Memory B cell (primary cell): ENCODE measurements around the gene WDR36.
A peak's percentile ranks its signal among the peaks of the same experiment; 100 is the strongest.
"Not testable (repeated sequence)": the region's sequence is repeated elsewhere in the genome, so short reads cannot be mapped to it uniquely, and the experiment has no call there.

ENCODE experiments used
- ATAC-seq: fragments of 150-1000 bp; cut with Tn5 transposase; 2 replicates; pipeline ENCODE4 v1.10.0; 2021; ENCODE audit warnings: low read depth, mild to moderate bottlenecking, moderate library complexity
- DNase-seq, 2 donors: peaks; one replicate each; pipeline ENCODE4 v3.0.0; 2022; ENCODE audit warnings: low spot score in 2 of 2
- H3K27ac Mint-ChIP-seq: one replicate; pipeline ENCODE4 v1.8.0; 2022; ENCODE audit warnings: mild to moderate bottlenecking, moderate library complexity, mixed read lengths
- H3K27me3 Mint-ChIP-seq: one replicate; pipeline ENCODE4 v1.8.0; 2022; ENCODE audit warnings: mixed read lengths
- H3K36me3 Mint-ChIP-seq: one replicate; pipeline ENCODE4 v1.8.0; 2022; ENCODE audit warnings: mild to moderate bottlenecking, mixed read lengths
- H3K4me1 Mint-ChIP-seq: one replicate; pipeline ENCODE4 v1.8.0; 2022; ENCODE audit warnings: mixed read lengths
- H3K4me3 Mint-ChIP-seq: one replicate; pipeline ENCODE4 v1.8.0; 2022; ENCODE audit warnings: mild to moderate bottlenecking, moderate library complexity, mixed read lengths
- H3K9me3 Mint-ChIP-seq: one replicate; pipeline ENCODE4 v1.8.0; 2022; ENCODE audit warnings: mixed read lengths

Gene WDR36

DNA sequence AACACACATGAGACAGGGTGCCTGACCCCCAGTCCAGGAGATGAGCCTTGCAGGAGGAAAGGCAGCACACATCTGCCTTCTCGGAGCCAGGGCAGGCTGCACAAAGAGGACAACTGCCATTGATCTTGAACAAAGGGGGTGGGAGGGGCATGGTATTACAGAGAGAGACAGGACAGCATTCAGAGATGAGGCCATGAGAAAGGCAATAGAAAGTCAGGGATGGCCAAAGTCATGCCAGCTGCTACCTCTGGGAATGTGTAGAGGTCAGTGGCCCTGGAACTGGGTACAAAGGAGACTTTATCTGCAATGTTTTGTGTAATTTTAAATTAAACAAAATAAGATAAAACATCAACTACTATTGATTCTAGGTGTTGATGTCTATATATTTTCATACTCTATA is 43.2 kb downstream of the WDR36 start:
- H3K27ac Mint-ChIP-seq = no peak overlapping the region
- ATAC-seq = no peak
- H3K4me3 Mint-ChIP-seq = no peak overlapping the region
- no peaks in the 10 kb centered on the region for H3K36me3 Mint-ChIP-seq
- no peak for DNase-seq
- H3K9me3 Mint-ChIP-seq = no peaks in the 10 kb centered on the region
- H3K4me1 Mint-ChIP-seq = no peaks in the 10 kb centered on the region
- H3K27me3 Mint-ChIP-seq = peaks cover 3% of the 10 kb centered on the region

- Mint-ChIP-seq H3K27me3 (peaks cover 3% of the 10 kb centered on the region), H3K27ac (no peak overlapping the region), H3K4me1 (no peaks in the 10 kb centered on the region), H3K4me3 (no peak overlapping the region), H3K9me3 (no peaks in the 10 kb centered on the region), H3K36me3 (no peaks in the 10 kb centered on the region)
- DNase-seq (no peak), ATAC-seq (no peak)
Observed at GRCh38 chr5:111135946-111136345, 43.8 kb downstream of the WDR36 start.

GRCh38 chr5:111138096-111138495 is 45.9 kb downstream of the WDR36 start:
- Mint-ChIP-seq H3K36me3 (no peaks in the 10 kb centered on the region), H3K4me3 (no peak overlapping the region), H3K4me1 (no peaks in the 10 kb centered on the region)

GRCh38 chr5:111141471-111141870 is 49.3 kb downstream of the WDR36 start:
- H3K4me3 Mint-ChIP-seq, DNase-seq, ATAC-seq, H3K27ac Mint-ChIP-seq, H3K36me3 Mint-ChIP-seq, H3K9me3 Mint-ChIP-seq, H3K4me1 Mint-ChIP-seq, H3K27me3 Mint-ChIP-seq: not testable (repeated sequence)

More at GRCh38 chr5:111138096-111138495, 45.9 kb downstream of the WDR36 start:
- H3K27ac Mint-ChIP-seq = no peak overlapping the region
- peaks cover 3% of the 10 kb centered on the region for H3K27me3 Mint-ChIP-seq
- no peaks in the 10 kb centered on the region for H3K9me3 Mint-ChIP-seq
- DNase-seq = no peak
- ATAC-seq = no peak

- ATAC-seq (no peak), DNase-seq (no peak)
- no peaks in the 10 kb centered on the region for H3K9me3 Mint-ChIP-seq
- no peaks in the 10 kb centered on the region for H3K4me1 Mint-ChIP-seq
- H3K27me3 Mint-ChIP-seq = peaks cover 3% of the 10 kb centered on the region
- H3K36me3 Mint-ChIP-seq = no peaks in the 10 kb centered on the region
- no peak overlapping the region for H3K4me3 Mint-ChIP-seq
- no peak overlapping the region for H3K27ac Mint-ChIP-seq
Observed at GRCh38 chr5:111142932-111143331, 50.8 kb downstream of the WDR36 start.

DNA sequence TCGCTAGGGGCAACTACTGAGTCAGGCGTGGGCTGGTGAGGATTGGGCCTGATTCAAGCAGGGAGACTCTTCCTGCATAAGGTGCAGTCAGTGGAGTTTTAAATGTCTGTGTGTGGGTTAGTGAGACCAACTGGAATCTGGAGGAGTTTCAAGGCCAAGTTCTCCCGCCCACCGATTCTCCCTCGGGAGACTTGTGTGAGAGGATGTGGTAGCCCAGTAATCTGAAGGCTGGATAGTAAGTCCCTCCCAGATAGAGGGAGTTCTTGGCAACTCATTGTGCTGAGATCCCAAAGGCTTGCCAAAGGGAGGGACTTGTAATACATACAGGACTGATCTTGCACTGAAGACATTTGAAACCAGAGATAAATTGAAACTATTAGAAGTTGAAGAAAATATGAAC is 51.8 kb downstream of the WDR36 start:
- Mint-ChIP-seq H3K4me1 (no peaks in the 10 kb centered on the region), H3K27ac (no peak overlapping the region), H3K27me3 (peaks cover 3% of the 10 kb centered on the region), H3K4me3 (no peak overlapping the region), H3K9me3 (no peaks in the 10 kb centered on the region), H3K36me3 (no peaks in the 10 kb centered on the region)
- no peak for DNase-seq
- ATAC-seq = no peak

GRCh38 chr5:111144352-111144930 is 52.3 kb downstream of the WDR36 start:
- peaks cover 3% of the 10 kb centered on the region for H3K27me3 Mint-ChIP-seq
- ATAC-seq (no peak), DNase-seq (no peak)
- no peaks in the 10 kb centered on the region for H3K4me1 Mint-ChIP-seq
- H3K4me3 Mint-ChIP-seq = no peak overlapping the region
- H3K36me3 Mint-ChIP-seq = no peaks in the 10 kb centered on the region
- no peaks in the 10 kb centered on the region for H3K9me3 Mint-ChIP-seq
- H3K27ac Mint-ChIP-seq = no peak overlapping the region

DNA sequence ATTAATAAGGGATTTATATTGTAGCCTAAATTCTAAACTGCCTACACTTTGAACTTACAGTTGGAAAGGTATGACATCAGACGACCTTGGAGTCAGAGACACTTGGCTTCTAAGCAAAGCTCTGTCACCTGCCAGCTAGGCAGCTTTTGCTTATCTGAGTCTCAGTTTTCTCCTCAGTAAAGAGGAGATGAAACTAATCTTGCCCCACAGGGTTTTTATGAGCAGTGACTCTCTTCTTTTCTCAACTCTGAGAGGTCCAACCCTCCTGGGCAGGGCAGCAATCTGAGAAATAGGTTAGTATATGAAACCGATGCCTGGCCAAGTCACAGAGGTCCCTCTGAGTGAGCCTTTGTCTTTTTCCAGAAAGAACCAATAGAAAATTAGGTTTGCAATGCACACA is 53.9 kb downstream of the WDR36 start:
- ATAC-seq = no peak
- no peaks in the 10 kb centered on the region for H3K36me3 Mint-ChIP-seq
- no peaks in the 10 kb centered on the region for H3K4me1 Mint-ChIP-seq
- peaks cover 5% of the 10 kb centered on the region for H3K27me3 Mint-ChIP-seq
- no peak for DNase-seq
- no peak overlapping the region for H3K27ac Mint-ChIP-seq
- no peaks in the 10 kb centered on the region for H3K9me3 Mint-ChIP-seq
- no peak overlapping the region for H3K4me3 Mint-ChIP-seq

DNA sequence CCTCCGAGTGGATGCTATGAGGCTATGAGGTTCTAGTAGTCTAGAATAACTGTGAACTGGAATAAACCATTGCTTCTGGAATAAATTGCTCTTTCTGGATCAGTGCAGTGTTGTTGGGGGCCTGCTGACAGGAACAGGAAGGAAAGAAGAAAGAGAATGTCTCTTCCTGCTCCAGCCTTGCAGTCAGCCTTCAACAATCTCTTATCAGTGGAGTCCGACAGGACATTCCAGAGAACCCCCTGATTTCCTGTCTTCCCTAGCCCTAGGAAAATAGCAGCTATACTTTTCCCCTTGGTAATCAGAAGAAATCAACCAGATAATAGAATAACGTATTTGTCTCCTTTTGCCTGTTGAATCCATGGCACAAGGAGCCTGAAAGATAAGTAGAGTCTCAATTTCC is 55.4 kb downstream of the WDR36 start:
- H3K4me3 Mint-ChIP-seq = no peak overlapping the region
- no peaks in the 10 kb centered on the region for H3K4me1 Mint-ChIP-seq
- ATAC-seq = no peak
- H3K9me3 Mint-ChIP-seq = no peaks in the 10 kb centered on the region
- no peak for DNase-seq
- H3K36me3 Mint-ChIP-seq = no peaks in the 10 kb centered on the region
- peaks cover 10% of the 10 kb centered on the region for H3K27me3 Mint-ChIP-seq
- no peak overlapping the region for H3K27ac Mint-ChIP-seq

GRCh38 chr5:111151998-111152397 is 59.9 kb downstream of the WDR36 start:
- Mint-ChIP-seq H3K27me3 (peaks cover 7% of the 10 kb centered on the region), H3K9me3 (no peaks in the 10 kb centered on the region), H3K4me3 (no peak overlapping the region), H3K36me3 (no peaks in the 10 kb centered on the region), H3K4me1 (no peaks in the 10 kb centered on the region), H3K27ac (no peak overlapping the region)
- DNase-seq (no peak), ATAC-seq (no peak)

GRCh38 chr5:111153483-111153882 is 61.3 kb downstream of the WDR36 start:
- H3K9me3 Mint-ChIP-seq = no peaks in the 10 kb centered on the region
- no peaks in the 10 kb centered on the region for H3K4me1 Mint-ChIP-seq
- no peak for ATAC-seq
- H3K36me3 Mint-ChIP-seq = no peaks in the 10 kb centered on the region
- no peak overlapping the region for H3K27ac Mint-ChIP-seq
- H3K4me3 Mint-ChIP-seq = no peak overlapping the region
- DNase-seq = no peak
- peaks cover 7% of the 10 kb centered on the region for H3K27me3 Mint-ChIP-seq

- no peak overlapping the region for H3K27ac Mint-ChIP-seq
- H3K27me3 Mint-ChIP-seq = peaks cover 9% of the 10 kb centered on the region
- no peaks in the 10 kb centered on the region for H3K9me3 Mint-ChIP-seq
- H3K4me3 Mint-ChIP-seq = no peak overlapping the region
- no peaks in the 10 kb centered on the region for H3K36me3 Mint-ChIP-seq
- ATAC-seq (no peak), DNase-seq (no peak)
- no peaks in the 10 kb centered on the region for H3K4me1 Mint-ChIP-seq
Observed at GRCh38 chr5:111153945-111154344, 61.8 kb downstream of the WDR36 start.

DNA sequence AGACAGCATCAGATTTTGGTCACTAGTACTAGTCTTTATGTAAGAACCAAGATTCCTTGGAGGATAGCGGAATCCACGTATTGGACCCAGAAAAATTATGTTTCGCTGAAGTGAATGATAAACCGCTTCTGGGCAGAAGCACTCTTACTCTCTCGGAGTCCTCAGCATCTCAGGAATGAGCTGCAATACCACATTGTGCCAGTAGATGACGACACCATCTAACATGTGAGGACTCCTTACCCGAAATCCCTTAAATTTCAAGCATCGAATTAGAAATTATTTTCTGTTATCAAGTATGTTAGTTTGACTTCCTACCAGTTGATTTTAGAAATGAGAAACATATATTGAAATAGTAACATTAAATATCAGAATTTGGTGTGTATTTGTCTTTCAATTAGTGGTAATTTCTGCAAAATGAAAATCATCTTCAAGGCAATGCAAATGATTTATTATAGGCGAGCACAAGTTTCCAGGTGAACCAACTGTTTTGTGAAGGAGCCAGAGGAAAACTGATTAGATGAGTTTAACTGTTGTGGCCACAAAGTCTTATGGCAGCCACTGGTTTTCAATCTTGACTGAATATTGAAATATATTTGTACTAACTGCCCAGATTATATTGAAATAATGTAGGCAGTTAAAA is 66.1 kb downstream of the WDR36 start:
- peak; percentile 55 to 70 for DNase-seq
- Mint-ChIP-seq H3K4me1 (no peaks in the 10 kb centered on the region), H3K27ac (no peak overlapping the region), H3K36me3 (no peaks in the 10 kb centered on the region), H3K4me3 (no peak overlapping the region), H3K27me3 (peaks cover 2% of the 10 kb centered on the region), H3K9me3 (no peaks in the 10 kb centered on the region)
- peak; percentile 63 for ATAC-seq

GRCh38 chr5:111159845-111160244 is 67.7 kb downstream of the WDR36 start:
- DNase-seq (no peak), ATAC-seq (no peak)
- Mint-ChIP-seq H3K4me3 (no peak overlapping the region), H3K36me3 (no peaks in the 10 kb centered on the region), H3K4me1 (no peaks in the 10 kb centered on the region), H3K9me3 (no peaks in the 10 kb centered on the region), H3K27ac (no peak overlapping the region), H3K27me3 (peaks cover 2% of the 10 kb centered on the region)

- Mint-ChIP-seq H3K9me3 (no peaks in the 10 kb centered on the region), H3K4me3 (no peak overlapping the region), H3K4me1 (no peaks in the 10 kb centered on the region), H3K36me3 (no peaks in the 10 kb centered on the region), H3K27ac (no peak overlapping the region), H3K27me3 (peaks cover 2% of the 10 kb centered on the region)
- DNase-seq (no peak), ATAC-seq (no peak)
Observed at GRCh38 chr5:111163000-111163399, 70.9 kb downstream of the WDR36 start.
